CD4-positive, alpha-beta memory T cell (primary cell): ENCODE results near the gene RABGAP1L. TPM values are rescaled to one million over a fixed set of nuclear protein-coding genes. Genes with fewer than 3 reads are reported as not detected.
"Not testable (repeated sequence)": the region's sequence is repeated elsewhere in the genome, so short reads cannot be mapped to it uniquely, and the experiment has no call there.

Experiments used
- CTCF ChIA-PET: fragments of 350-600 bp; sonication (Branson Sonifier 250); formaldehyde crosslinking; loops from one replicate; lab custom pipeline; 2021; ENCODE audit warnings: inconsistent platforms; ENCODE audit not compliant: partially characterized antibody; lab: Charles Lee
- POLR2A ChIA-PET: fragments of 350-600 bp; sonication (Branson Sonifier 250); formaldehyde crosslinking; loops from one replicate; lab custom pipeline; 2021; ENCODE audit not compliant: partially characterized antibody; lab: Charles Lee
- DNase-seq, 5 donors: peaks; one replicate each; pipeline versions ENCODE4 v3.0.0 to v3.0.0-alpha.2; 2020 to 2022; ENCODE audit warnings: mixed read lengths in 1 of 5
- H3K27ac ChIP-seq: one replicate; pipeline ENCODE4 v1.7.0; 2013; ENCODE audit warnings: low read depth, low read length
- H3K27me3 ChIP-seq: 2 replicates; pipeline ENCODE4 v1.7.0; 2013; ENCODE audit warnings: mild to moderate bottlenecking, low read length, moderate library complexity; ENCODE audit not compliant: insufficient read depth
- H3K36me3 ChIP-seq: 2 replicates; pipeline ENCODE4 v1.7.0; 2013; ENCODE audit warnings: mild to moderate bottlenecking, low read length, moderate library complexity; ENCODE audit not compliant: insufficient read depth
- H3K4me1 ChIP-seq: 2 replicates; pipeline ENCODE4 v1.7.0; 2013; ENCODE audit warnings: mild to moderate bottlenecking, low read length, moderate library complexity; ENCODE audit not compliant: insufficient read depth
- H3K4me3 ChIP-seq, 2 donors: one replicate each; pipeline ENCODE4 v1.7.0; 2013; ENCODE audit warnings: low read length in 2 of 2, mild to moderate bottlenecking in 1 of 2
- H3K9me3 ChIP-seq, 2 donors: one replicate each; pipeline ENCODE4 v1.7.0; 2013; ENCODE audit warnings: low read length in 2 of 2, control low read depth in 1 of 2; ENCODE audit not compliant: control insufficient read depth in 1 of 2
- H3K27ac Mint-ChIP-seq, 7 donors: one replicate each; pipeline ENCODE4 v1.8.0; 2020 to 2021; ENCODE audit warnings: mixed read lengths in 7 of 7, mild to moderate bottlenecking in 6 of 7, inconsistent platforms in 3 of 7, moderate library complexity in 3 of 7
- H3K27me3 Mint-ChIP-seq, 2 donors: one replicate each; pipeline ENCODE4 v1.8.0; 2020 to 2021; ENCODE audit warnings: mixed read lengths in 2 of 2
- H3K36me3 Mint-ChIP-seq, 2 donors: one replicate each; pipeline ENCODE4 v1.8.0; 2020 to 2021; ENCODE audit warnings: mixed read lengths in 2 of 2, inconsistent platforms in 1 of 2, mild to moderate bottlenecking in 1 of 2
- H3K4me1 Mint-ChIP-seq, 4 donors: one replicate each; pipeline ENCODE4 v1.8.0; 2020 to 2021; ENCODE audit warnings: mixed read lengths in 4 of 4, mild to moderate bottlenecking in 1 of 4
- H3K4me3 Mint-ChIP-seq, 8 donors: one replicate each; pipeline ENCODE4 v1.8.0; 2020 to 2021; ENCODE audit warnings: mixed read lengths in 8 of 8, mild to moderate bottlenecking in 7 of 8, moderate library complexity in 6 of 8, inconsistent platforms in 3 of 8
- H3K9me3 Mint-ChIP-seq, 8 donors: one replicate each; pipeline ENCODE4 v1.8.0; 2020 to 2021; ENCODE audit warnings: mixed read lengths in 8 of 8, mild to moderate bottlenecking in 5 of 8, inconsistent platforms in 3 of 8, moderate library complexity in 1 of 8
- intact Hi-C: fragments of 100-400 bp; cut with micrococcal nuclease; formaldehyde crosslinking; loops from one replicate; pipeline ENCODE4 v1.15.1; 2023
- polyA plus RNA-seq, 2 donors: library from polyadenylated mRNA; unstranded; fragments of 300-500 nt; fragmentation: Illumina TruSeq; gene quantifications; one replicate each; pipeline ENCODE4 v1.2.3, GENCODE V29; 2021
- total RNA-seq, 2 experiments: library from RNA; stranded (reverse); gene quantifications; one replicate each; pipeline ENCODE4 v1.2.3, GENCODE V29; 2021

Gene RABGAP1L
- total and polyA plus RNA-seq, 4 experiments from 2014 or later, result 75.7 to 114 (median 96.8) TPM

DNA sequence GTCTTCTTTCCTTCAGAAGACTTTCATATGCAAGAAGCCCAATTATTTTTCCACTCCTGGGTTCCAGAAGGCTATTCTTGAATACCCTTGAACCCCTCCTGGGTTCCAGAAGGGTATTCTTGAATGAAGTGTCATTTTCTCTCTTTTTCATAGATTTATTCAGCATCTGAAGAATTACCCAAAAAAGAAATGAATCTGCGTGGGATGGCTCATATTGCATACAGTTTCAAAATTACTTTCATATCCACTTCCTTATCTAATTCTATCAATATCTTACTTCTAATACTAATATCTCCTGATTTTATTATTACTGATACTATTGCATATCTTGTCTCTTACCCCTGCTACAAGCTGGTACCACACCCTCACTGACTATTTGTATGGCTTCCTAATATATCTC lies 22.6 kb upstream of the RABGAP1L start:
- no peaks in the 10 kb centered on the region for H3K9me3 ChIP-seq
- no peaks in the 10 kb centered on the region for H3K4me1 Mint-ChIP-seq
- H3K36me3 Mint-ChIP-seq, result peaks cover 0 to 3% of the 10 kb centered on the region in 2 donors
- H3K27me3 Mint-ChIP-seq, result peaks cover 2 to 7% of the 10 kb centered on the region in 2 donors
- H3K27me3 ChIP-seq, result no peaks in the 10 kb centered on the region
- no peak for DNase-seq
- no peak overlapping the region for H3K4me3 Mint-ChIP-seq
- POLR2A ChIA-PET, result no interaction called here
- H3K27ac Mint-ChIP-seq, result no peak overlapping the region
- H3K36me3 ChIP-seq, result no peaks in the 10 kb centered on the region
- H3K4me3 ChIP-seq, result no peak overlapping the region
- no peaks in the 10 kb centered on the region for H3K4me1 ChIP-seq
- H3K9me3 Mint-ChIP-seq, result no peaks in the 10 kb centered on the region
- H3K27ac ChIP-seq, result no peak overlapping the region
- CTCF ChIA-PET, result no interaction called here
- intact Hi-C loops, result no loop called here

DNA sequence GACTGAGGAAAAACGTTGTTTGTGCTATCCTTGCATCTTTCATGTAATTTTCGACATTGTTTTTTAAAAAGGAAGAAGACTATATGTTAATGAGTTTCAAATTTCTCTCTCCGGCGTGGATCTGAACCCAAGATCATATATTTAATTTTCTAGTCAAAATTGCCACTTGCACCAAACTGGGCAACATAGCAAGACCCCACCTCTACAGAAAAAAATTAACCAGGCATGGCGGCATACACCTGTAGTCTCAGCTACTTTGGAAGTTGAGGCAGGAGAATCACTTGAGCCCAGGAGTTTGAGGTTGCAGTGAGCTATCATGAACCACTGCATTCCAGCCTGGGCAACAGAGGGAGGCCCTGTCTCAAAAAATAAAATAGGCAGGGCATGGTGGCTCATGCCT lies 16.5 kb upstream of the RABGAP1L start:
- H3K9me3 Mint-ChIP-seq, result peaks cover 0 to 3% (median 0%) of the 10 kb centered on the region in 8 donors
- H3K4me1 Mint-ChIP-seq, result peaks cover 0 to 12% (median 0%) of the 10 kb centered on the region in 4 donors
- no peaks in the 10 kb centered on the region for H3K4me1 ChIP-seq
- no peak overlapping the region for H3K4me3 Mint-ChIP-seq
- H3K36me3 ChIP-seq, result no peaks in the 10 kb centered on the region
- no peaks in the 10 kb centered on the region for H3K27me3 ChIP-seq
- DNase-seq, result no peak
- intact Hi-C loops, result no loop called here
- no peak overlapping the region for H3K27ac Mint-ChIP-seq
- ChIA-PET POLR2A (no interaction called here), CTCF (no interaction called here)
- H3K27me3 Mint-ChIP-seq, result peaks cover 2 to 5% of the 10 kb centered on the region in 2 donors
- H3K4me3 ChIP-seq, result no peak overlapping the region
- no peak overlapping the region for H3K27ac ChIP-seq
- peaks cover 0 to 3% of the 10 kb centered on the region in 2 donors for H3K36me3 Mint-ChIP-seq
- no peaks in the 10 kb centered on the region for H3K9me3 ChIP-seq

DNA sequence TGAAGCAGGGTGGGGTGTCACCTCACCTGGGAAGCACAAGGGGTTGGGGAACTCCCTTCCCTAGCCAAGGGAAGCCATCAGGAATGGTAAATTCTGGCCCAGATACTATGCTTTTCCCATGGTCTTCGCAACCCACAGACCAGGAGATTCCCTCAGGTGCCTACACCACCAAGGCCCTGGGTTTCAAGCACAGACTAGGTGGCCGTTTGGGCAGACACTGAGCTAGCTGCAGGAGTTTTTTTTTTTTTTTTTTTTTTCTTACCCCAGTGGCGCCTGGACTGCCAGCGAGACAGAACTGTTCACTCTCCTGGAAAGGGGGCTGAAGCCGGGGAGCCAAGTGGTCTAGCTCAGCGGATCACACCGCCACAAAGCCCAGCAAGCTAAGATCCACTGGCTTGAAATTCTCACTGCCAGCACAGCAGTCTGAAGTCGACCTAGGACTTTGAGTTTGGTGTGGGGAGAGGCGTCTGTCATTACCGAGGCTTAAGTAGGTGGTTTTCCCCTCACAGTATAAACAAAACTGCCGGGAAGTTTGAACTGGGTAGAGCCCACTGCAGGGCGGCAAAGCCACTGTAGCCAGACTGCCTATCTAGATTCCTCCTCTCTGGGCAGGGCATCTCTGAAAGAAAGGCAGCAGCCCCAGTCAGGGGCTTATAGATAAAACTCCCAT lies 15.5 kb upstream of the RABGAP1L start:
- intact Hi-C loops, H3K36me3 ChIP-seq, DNase-seq, H3K27me3 ChIP-seq, H3K9me3 Mint-ChIP-seq, H3K36me3 Mint-ChIP-seq, H3K4me3 ChIP-seq, H3K4me1 ChIP-seq, H3K27me3 Mint-ChIP-seq, H3K27ac ChIP-seq, POLR2A ChIA-PET, H3K9me3 ChIP-seq: not testable (repeated sequence)
- Mint-ChIP-seq H3K4me1 (peaks cover 0 to 12% (median 0%) of the 10 kb centered on the region in 4 donors), H3K4me3 (peak overlapping the region in 2 of 8 donors; percentile 25 to 51), H3K27ac (peak overlapping the region in 1 of 7 donors; percentile 54)
- CTCF ChIA-PET, result interaction anchor here (1.9 kb wide), 1 partner anchor 74 kb away, joined by 7 read pairs; no protein-coding TSS in a partner anchor

DNA sequence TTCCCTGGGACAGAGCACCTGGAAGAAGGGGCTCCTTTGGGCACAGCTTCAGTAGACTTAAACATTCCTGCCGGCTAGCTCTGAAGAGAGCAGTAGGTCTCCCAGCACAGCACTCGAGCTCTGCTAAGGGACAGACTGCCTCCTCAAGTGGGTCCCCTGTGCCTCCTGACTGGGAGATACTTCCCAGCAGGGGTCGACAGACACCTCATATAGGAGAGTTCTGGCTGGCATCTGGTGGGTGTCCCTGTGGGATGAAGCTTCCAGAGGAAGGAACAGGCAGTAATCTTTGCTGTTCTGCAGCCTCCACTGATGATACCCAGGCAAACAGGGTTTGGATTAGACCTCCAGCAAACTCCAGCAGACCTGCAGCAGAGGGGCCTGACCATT lies 14.9 kb upstream of the RABGAP1L start:
- intact Hi-C loops, H3K9me3 ChIP-seq: not testable (repeated sequence)
- CTCF ChIA-PET, result interaction anchor here (1.9 kb wide), 1 partner anchor 73 kb away, joined by 7 read pairs; no protein-coding TSS in a partner anchor

DNA sequence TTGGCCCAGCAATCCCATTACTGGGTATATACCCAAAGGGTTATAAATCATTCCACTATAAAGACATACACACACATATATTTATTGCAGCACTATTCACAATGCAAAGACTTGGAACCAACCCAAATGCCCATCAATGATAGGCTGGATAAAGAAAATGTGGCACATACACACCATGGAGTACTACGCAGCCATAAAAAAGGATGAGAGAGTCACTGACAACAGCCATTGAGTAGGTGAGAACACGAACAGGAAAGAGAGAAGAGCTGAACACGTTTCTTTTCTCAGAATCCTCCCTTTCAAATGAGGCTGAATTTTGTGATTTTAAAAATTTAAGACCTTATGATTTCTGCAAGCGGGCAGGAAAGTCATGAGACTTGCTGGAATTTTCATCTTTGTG lies 10.1 kb upstream of the RABGAP1L start:
- no peak overlapping the region for H3K4me3 Mint-ChIP-seq
- H3K36me3 ChIP-seq, result no peaks in the 10 kb centered on the region
- DNase-seq, result no peak
- H3K9me3 ChIP-seq, result no peaks in the 10 kb centered on the region
- intact Hi-C loops, result no loop called here
- no peak overlapping the region for H3K4me3 ChIP-seq
- no peak overlapping the region for H3K27ac Mint-ChIP-seq
- peaks cover 0 to 5% (median 1%) of the 10 kb centered on the region in 8 donors for H3K9me3 Mint-ChIP-seq
- ChIA-PET POLR2A (no interaction called here), CTCF (interaction anchor here (0.7 kb wide), 1 partner anchor 94 kb away, joined by 3 read pairs; no protein-coding TSS in a partner anchor)
- H3K4me1 Mint-ChIP-seq, result peaks cover 7 to 18% (median 13%) of the 10 kb centered on the region in 4 donors
- H3K27ac ChIP-seq, result no peak overlapping the region
- no peaks in the 10 kb centered on the region for H3K27me3 ChIP-seq
- peaks cover 26% of the 10 kb centered on the region for H3K4me1 ChIP-seq
- H3K27me3 Mint-ChIP-seq, result no peaks in the 10 kb centered on the region
- H3K36me3 Mint-ChIP-seq, result no peaks in the 10 kb centered on the region

More for the DNA sequence above, 14.9 kb upstream of the RABGAP1L start:
- Mint-ChIP-seq H3K4me3 (peak overlapping the region in 1 of 8 donors; percentile 44), H3K4me1 (peaks cover 0 to 12% (median 0%) of the 10 kb centered on the region in 4 donors), H3K27ac (peak overlapping the region in 1 of 7 donors; percentile 11)
- DNase-seq, POLR2A ChIA-PET, H3K9me3 Mint-ChIP-seq, H3K27me3 Mint-ChIP-seq, H3K4me3 ChIP-seq, H3K36me3 ChIP-seq, H3K4me1 ChIP-seq, H3K36me3 Mint-ChIP-seq, H3K27me3 ChIP-seq, H3K27ac ChIP-seq: not testable (repeated sequence)

DNA sequence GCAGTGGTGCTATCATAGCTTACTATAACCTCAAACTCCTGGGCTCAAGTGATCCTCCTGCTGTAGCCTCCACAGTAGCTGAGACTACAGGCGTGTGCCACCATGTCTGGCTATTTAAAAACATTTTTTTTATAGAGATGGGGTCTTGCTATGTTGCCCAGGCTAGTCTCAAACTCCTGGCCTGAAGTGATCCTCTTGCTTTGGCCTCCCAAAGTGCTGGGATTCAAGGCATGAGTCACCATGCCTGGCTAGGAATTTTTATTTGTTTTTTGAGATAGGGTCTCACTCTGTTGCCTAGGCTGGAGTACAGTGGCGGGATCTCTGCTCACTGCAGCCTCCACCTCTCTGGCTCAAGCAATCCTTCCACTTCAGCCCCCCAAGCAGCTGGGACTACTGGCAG lies 8.8 kb upstream of the RABGAP1L start:
- no peak for DNase-seq
- Histone ChIP-seq H3K4me3 (no peak overlapping the region), H3K27me3 (no peaks in the 10 kb centered on the region), H3K27ac (no peak overlapping the region), H3K9me3 (no peaks in the 10 kb centered on the region), H3K4me1 (peaks cover 26% of the 10 kb centered on the region), H3K36me3 (no peaks in the 10 kb centered on the region)
- Mint-ChIP-seq H3K27me3 (no peaks in the 10 kb centered on the region), H3K27ac (no peak overlapping the region), H3K4me1 (peaks cover 7 to 18% (median 11%) of the 10 kb centered on the region in 4 donors), H3K36me3 (no peaks in the 10 kb centered on the region), H3K4me3 (no peak overlapping the region), H3K9me3 (peaks cover 0 to 5% (median 0%) of the 10 kb centered on the region in 8 donors)
- CTCF ChIA-PET, result no interaction called here
- POLR2A ChIA-PET, result no interaction called here
- intact Hi-C loops, result loop anchor here (10.0 kb wide), 2 partner anchors 436 to 814 kb away; partner anchors contain the start of gene KLHL20

DNA sequence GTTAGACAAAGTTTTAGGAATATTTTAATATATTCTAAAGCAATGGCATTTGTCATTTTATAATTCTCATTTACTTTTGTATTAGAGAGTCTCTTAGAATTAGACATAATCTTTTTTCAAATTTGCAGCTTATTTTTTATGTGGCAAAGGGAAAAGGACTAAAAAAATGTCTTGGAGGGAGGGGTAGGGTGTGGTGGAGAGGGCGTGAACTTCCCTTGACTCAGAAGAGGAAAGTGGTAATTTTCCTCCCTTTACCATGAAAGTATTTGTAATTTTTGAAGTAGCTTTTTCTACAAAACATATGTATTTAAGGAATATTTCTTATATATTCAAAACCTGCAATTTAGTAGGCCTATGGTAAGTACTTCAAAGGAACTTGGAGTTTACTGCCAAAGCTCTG lies 6.9 kb upstream of the RABGAP1L start:
- Mint-ChIP-seq H3K36me3 (no peaks in the 10 kb centered on the region), H3K27ac (peak overlapping the region in 2 of 7 donors; percentile 4 to 14), H3K27me3 (no peaks in the 10 kb centered on the region), H3K4me1 (peaks cover 16 to 30% (median 19%) of the 10 kb centered on the region in 4 donors), H3K9me3 (peaks cover 0 to 5% (median 0%) of the 10 kb centered on the region in 8 donors), H3K4me3 (peak overlapping the region in 2 of 8 donors; percentile 20 to 38)
- CTCF ChIA-PET, result interaction anchor here (0.9 to 2.1 kb wide), 6 partner anchors 14 to 130 kb away, joined by 3 to 6 read pairs (median 3); partner anchors contain the start of gene RC3H1
- Histone ChIP-seq H3K9me3 (no peaks in the 10 kb centered on the region), H3K4me3 (no peak overlapping the region), H3K27me3 (no peaks in the 10 kb centered on the region), H3K36me3 (no peaks in the 10 kb centered on the region), H3K4me1 (peaks cover 34% of the 10 kb centered on the region), H3K27ac (peak overlapping the region; percentile 21)
- POLR2A ChIA-PET, result interaction anchor here (0.8 to 2.0 kb wide), 4 partner anchors 12 to 130 kb away, joined by 3 to 13 read pairs (median 5); partner anchors contain the start of gene RC3H1
- intact Hi-C loops, result loop anchor here (10.0 kb wide), 2 partner anchors 438 to 812 kb away; partner anchors contain the start of gene KLHL20
- DNase-seq, result no peak
